ENCODE measurements around the gene ZDHHC13. TPM values are rescaled to one million over a fixed set of nuclear protein-coding genes. Genes with fewer than 3 reads are reported as not detected.

ZDHHC13 gene
- total RNA-seq, 1 experiment from 2014 or later: 23.7 TPM

DNA sequence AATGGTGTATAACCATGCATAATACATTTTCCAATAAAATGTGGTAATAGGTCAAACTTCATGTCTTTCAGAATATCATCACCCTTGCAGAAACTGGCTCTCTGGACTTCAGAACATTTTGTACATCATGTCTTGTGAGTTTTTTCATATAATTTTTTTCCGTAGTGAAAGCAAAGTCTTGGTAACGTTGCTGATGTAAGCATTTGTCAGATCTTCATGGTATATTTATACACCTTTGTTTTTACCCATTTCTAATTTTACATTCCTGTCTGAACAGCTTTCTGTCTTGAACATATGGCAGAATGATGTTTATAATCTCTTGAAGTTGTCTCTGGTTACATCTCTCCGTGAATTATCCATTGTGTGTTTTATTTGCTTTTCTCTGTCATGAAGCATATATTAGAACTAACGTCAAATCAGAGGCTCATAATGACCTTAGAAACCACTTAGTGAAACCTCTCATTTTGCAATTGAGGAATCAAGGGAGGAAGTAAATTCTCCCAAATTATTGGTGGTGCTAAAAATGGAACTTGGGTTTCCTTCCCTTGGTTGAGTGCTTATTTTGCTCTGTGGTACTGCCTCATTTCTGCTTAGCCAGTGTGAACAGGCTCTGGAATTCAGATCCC lies 47.4 kb downstream of the ZDHHC13 start:
- no peak for DNase-seq (ENCODE audit: low read depth)

DNA sequence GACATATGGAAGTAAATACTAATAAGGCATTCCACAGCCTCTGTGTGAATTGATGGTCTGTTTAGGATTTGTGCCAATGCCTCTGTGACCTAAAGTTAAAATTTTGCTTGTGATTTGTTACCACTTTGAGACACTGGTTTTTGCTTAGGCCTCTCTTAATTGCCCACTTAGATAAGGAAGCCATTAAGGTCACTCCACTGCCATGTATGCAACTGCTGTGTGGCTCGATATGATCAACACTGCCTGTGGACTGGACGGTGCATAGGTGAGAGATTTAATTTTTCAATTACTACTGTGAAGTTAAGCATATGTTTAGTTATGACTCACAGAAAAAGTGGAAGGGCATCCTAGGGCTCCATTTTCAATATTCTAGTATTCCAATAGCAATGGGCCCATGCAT lies 47.9 kb downstream of the ZDHHC13 start:
- no peak for DNase-seq (ENCODE audit: low read depth)

DNA sequence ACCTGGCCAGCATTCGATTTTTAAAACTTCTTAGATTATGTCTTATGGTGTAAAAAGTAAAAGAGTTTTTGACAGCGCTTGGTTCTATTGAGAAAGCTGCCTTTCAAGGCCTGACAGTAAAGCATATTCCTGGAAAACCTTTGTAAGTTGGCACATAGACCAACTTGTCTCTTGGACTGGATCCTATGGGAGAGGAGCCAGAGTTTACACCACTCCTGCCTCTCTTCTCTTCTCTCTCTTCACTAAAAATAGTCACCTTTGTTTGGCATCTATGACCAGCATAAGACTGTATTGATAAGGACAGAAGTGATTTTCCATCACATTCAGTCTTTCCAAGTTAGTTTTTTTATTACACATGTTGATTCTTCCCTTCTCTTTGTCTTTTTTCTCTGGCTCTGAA lies 51.1 kb downstream of the ZDHHC13 start:
- no peak for DNase-seq (ENCODE audit: low read depth)

DNA sequence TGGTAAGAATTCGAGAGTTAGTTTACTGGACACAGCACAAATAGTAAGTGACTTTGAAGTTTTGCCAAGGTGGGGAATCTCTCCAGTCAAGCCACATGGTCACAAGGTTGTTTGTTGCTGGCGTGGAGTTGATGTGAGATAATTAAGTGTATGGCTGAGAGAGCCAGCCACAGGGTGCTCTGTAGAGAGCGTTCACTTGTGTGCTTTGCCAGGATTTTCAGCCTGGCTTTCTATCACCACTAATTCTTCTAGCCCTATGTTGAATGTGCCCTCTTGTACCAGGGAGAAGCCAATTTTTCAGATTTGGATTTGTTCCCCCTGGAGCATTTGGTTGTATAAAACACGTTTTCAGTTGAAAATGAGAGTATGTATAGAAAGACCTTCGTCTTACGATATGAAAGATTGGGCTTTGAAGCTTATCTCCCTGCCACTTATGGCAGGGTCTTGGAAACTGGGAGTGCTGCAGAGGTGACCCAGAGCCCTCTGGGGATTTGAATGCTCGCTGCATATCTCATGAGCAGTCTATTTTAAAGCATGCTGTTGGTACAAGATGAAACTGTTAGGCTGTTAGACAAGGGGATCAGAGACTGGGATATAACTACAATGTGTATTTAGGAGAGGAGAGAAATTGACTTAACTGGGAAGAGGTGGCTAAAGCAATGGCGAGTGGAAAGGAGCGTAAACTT lies 56.2 kb downstream of the ZDHHC13 start:
- no peak for DNase-seq (ENCODE audit: low read depth)

DNA sequence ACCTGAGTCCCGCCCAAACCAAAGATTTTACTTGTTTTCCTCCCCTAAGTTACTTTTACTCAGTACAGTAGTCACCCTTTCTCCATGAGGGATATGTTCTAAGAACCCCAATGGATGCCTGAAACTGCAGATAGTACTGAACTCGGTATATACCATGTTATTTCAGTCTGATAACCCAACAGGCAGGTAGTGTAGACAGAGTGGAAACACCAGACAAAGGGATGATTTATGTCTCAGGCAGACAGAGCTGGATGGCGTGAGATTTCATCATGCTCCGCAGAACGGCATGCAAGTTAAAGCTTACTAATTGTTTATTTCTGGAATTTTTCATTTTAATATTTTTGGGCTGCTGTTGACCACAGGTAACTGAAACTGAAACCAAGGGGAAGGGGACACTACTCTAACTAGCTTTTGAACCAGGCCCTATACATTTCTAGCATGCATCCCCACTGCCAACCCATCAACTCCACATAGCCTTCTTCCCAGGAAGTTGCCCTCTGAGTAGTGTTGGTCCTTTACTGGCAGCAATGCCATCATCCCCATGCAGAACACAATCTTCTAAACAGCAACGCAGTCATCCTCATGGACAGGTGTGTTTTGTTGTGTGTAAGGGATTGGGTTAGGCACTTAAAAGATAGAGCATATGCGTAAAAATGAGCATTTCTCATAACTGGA lies 57.1 kb downstream of the ZDHHC13 start:
- no peak for DNase-seq (ENCODE audit: low read depth)

DNA sequence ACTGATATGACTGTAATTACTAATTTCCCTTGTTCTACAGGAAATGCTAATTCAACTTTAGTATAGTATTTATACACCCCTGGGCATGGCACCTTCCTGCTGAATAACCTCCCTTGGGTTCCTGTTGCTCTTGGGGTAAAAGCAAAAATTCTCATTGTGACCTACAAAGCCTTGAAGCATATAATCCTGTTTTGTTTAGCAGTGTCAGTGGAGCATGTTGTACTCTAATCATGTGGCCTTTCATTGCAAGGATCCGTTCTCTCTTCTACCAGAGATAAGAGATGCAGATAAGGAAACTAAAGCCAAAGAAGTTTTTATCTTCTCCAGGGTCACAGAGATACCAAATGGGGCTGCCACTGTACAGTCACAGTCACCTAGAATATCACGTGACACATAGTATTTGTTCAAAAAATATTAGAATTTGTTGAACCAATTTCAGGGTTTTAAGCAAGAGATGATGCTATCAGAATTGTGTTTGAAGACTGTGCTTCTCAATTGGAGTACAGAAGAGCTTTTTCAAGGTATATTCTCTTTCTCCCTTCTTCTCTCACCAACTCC lies 59.7 kb downstream of the ZDHHC13 start:
- DNase-seq (ENCODE audit: low read depth): no peak

DNA sequence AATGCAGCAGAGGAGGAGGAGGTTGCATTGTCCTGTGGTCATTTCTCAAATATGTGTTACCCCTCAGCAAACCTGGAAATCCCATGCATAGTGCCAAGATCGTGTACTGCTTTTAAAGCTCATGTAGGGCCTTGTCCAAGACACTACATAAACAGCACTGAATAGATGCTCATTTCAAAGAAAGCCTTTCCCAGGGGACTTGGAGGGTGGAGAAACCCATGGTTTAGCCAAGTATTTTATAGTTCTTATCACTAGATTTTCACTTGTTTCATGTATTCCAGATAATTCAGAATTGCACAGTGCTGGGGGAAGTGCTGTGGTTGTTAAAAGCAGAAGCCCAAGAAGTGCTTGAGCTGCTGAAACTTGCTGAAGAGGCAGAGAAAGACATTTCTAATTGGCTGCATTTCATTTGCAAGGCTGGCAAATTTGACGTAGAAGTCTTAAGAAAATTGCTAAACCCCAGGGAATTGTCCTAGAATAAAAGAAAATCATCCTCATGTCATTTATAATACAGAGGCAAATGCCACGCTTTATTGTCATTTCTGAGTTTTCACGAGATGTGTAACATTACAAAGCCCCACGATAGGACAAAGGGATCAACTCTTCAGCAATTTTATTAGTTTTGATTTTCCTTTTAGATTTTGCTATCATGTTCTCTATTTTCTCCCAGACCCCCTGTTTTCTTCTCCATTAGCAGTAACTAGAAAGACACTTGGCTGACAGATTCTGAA lies 64.7 kb downstream of the ZDHHC13 start:
- DNase-seq (ENCODE audit: low read depth): no peak

DNA sequence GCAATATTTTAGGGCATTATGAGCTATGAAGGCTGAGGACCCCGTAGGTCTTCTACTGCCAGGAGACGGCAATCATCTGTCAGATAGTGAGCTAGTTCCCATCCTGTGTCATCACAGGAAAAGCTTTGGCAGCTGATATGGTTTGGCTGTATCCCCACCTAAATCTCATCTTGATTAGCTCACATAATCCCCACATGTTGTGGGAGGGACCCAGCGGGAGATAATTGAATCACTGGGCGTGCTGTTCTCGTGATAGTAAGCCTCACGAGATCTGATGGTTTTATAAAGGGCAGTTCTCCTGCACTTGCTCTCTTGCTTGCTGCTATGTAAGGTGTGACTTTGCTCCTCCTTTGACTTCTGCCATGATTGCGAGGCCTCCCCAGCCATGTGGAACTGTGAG lies 66.7 kb downstream of the ZDHHC13 start:
- DNase-seq (ENCODE audit: low read depth): no peak

DNA sequence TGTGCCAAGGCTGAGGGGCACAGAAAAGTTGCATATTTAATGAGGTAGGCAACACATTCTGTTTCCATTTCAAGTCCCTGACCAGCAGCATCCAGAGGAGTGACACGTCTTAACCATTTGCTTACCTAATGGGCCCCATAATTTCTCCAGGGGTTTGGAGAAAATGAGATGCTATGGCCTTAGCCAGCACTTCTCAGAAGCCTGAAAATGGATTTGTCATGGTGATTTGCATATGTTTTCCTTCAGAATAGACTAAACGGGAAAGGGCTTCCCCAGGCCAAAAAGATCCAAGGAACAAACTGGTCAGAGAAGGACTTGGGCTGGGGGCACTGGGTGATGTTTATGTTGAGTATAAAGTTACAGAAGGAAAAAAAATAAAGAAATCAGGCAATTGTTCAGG lies 68.1 kb downstream of the ZDHHC13 start:
- DNase-seq (ENCODE audit: low read depth): no peak

DNA sequence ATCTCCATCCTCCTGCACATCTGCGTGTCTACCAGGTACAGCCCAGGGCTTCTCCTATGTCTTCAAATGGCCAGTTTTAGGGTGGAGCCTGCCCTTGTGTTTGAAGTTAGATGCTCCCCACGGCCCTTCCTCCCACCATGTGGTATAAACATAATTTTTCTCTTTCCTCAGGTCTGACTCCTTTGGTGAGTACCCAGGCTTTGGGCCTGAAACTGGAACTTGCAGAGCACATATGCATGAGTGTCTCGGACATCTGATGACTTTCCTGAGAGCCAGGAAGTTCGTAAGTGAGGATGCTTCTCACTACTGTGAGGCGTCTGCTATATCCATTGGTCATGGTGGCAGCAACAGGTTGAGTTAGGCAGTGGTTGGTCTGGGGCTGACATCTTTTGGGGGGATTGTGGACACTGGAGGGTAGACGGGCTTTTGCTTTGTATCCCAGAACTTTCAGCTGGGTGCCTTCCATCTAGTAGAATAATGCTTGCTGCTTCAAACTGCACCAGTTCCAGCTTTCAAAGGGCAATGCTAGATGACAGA lies 68.6 kb downstream of the ZDHHC13 start:
- no peak for DNase-seq (ENCODE audit: low read depth)

DNA sequence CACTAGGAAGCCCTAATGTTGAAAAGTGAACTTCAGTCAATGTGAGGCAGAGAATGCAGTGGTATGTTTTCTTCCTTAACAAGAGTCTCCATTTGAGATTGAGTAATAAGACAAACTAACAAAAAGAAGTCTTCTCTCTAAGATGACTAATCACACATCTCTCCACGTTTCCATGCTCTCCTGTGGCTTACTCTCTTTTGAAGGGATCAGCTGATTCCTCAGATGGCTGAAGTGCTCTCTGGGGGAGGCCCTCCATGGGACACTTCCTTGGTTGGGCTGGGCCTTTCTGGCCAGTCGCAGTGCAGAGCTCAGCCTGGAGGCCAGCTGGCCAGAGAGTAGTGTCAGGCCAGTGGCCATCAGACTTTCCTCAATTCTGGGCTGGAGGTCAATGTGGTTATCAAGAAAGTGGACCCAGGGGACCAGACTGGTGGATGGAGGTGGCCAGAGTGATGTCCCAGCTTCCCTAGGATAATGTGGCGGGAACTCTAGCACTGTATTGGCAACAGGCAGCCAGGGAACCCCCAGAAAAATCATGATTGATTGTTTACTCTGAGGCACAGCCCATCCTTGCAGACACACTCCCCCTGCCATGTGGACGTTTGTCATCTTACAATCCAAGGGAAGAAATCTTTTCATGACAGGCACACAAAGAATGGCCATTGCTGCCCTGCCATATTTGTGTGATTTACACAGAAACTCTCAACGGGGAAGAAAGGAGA lies 70.3 kb downstream of the ZDHHC13 start:
- DNase-seq (ENCODE audit: low read depth): no peak

DNA sequence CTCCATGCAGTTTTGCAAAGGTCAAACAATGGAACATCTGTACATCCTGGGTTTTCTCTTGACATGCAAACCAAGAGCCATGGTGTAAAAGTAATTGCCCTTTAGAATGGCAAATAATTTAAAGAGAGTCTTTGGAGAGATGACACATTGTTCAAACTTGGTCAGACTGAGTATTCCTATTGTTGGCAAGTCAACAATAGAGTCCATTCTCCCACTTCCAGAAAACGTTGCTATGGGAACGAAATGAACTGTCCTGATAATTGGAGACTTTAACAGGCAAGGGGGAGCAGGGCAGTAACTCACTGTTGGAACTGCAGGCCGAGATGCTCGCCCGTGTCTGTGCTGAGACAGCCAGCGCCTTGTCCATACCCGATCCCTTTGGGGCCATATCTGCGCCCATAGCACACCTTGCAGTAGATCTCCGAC lies 70.9 kb downstream of the ZDHHC13 start:
- no peak for DNase-seq (ENCODE audit: low read depth)

DNA sequence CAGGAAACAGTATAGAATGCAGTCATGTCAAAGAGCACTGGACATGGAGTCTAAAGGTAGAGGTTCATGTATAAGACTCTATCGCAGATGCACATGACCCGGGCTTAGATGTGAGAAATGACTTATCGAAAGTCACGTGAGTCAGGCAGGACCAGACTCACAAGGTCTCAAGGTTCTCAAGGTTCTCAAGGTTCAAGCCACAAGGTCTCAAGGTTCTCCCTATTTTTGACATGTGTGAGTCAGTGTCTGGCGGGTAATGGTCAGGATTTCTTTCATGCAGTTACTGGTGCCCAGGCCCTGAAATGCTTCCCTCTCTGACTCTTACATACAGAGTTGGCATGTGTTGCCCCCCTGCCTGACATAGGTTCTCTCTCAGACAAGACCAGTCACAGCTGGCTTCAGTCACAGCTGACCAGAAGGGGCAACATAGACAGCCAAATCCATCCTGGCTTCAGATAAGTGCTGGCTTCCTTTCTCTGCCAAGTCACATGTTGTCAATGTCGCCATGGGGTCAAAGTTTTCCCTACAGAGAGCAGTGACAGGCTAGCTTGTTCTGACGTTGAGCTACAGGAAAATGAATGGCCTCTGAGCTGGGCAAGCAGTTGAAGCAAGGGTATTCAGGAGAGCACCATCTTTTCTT lies 74.7 kb downstream of the ZDHHC13 start:
- DNase-seq (ENCODE audit: low read depth): no peak

DNA sequence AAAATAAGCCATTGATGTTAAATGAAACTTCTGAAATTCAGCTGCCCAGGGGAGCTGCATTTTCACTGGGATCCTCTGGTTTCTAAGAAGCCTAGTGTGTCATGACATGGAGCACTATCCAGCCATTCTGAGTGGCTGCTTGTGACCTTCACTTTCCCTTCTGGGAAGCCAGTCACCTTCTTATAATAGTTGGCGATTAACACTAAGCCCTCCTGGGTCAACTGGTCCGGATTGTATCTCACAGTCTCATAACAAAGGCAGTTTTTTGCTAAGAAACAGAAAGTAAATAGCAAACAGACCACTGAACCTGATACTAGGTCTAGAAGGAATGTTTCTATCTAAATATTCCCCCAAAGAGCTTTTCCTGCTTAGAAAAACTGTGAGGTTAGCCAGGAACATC lies 76.9 kb downstream of the ZDHHC13 start:
- DNase-seq (ENCODE audit: low read depth): no peak

DNA sequence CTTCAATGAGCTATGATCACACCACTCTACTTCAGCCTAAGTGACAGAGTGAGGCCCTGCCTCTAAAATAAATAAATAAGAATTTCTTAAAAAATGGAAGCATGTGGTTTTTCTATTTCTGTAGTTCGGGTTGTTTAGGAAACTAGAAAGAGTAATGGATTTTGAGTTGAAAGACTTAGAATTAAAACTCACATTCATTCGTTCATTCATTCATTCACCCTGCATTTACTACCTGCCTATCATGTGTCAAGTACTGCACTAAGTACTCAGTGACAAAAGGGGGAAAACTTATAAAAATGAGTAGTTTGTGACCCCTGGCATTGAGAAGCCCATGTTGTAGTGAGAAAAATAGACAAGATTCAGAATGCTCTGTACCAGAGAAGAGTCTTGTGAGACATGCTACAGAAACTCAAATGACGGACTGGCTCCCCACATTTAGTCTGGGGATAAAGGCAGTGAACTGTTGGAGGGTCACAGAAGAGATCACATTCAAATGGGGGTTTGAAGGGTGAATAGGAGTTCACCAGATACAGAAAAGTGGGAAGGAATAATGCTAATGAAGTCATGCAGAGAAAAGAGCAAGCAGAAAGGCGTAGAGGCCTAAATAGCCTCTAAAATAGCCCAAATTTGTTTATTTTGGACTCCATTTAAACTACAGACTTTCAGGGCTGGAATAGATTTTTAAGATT lies 77.8 kb downstream of the ZDHHC13 start:
- no peak for DNase-seq (ENCODE audit: low read depth)

DNA sequence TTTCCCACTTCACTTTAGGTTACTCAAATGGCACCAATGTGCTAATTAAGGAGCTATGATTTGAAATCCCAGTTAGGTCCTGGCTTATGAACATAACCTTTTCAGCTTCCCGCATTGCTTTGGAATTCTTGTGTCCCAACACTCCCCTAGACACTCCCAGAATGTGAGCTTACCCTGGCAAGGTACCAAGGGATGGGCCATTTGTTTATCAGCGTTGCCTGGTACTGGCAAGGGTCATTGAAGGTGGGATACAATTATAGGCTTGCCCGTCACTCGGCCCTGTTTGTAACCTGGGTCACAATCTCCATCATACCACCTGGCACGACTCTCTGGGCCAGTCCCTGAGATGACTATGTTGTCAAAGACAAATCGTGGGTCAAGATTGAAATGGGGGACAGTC lies 79.5 kb downstream of the ZDHHC13 start:
- no peak for DNase-seq (ENCODE audit: low read depth)

DNA sequence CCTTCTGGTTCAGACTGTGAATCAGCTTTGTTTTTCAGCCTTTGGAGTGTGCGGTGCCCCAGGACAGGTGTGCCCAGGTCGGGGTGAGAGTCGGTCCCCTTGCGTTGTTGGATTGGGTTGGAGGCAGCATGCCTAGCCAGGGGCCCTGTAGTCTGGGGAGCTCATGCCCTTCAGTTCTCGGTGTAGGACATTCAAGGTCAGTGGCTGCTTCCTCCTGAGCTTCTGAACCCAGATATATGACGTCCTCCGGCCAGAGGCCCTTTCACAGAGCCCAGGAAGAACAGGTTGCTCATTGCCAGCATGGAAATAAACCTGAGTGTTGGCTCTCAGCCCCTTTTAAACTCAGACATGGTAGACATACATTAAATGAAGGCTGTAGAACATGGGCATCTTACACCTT lies 82.1 kb downstream of the ZDHHC13 start:
- no peak for DNase-seq (ENCODE audit: low read depth)

DNA sequence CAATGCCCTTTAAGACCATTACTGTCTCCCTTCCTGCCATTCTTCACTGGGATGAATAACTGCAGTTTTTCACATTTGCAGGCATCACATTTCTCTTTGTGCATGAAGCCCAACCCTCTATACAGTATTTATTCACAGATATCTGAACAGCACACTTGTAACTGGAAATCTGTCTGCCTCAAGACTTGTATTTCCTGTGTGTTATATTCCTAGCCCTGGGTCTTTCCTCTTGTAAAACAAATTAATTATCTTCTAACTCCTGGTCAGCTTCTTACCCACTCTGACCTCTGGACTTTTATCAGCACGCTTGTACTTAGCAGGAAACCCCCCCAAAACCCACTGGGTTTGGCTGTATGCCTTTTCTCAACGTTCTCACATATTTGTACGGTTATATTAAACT lies 82.8 kb downstream of the ZDHHC13 start:
- DNase-seq (ENCODE audit: low read depth): no peak

DNA sequence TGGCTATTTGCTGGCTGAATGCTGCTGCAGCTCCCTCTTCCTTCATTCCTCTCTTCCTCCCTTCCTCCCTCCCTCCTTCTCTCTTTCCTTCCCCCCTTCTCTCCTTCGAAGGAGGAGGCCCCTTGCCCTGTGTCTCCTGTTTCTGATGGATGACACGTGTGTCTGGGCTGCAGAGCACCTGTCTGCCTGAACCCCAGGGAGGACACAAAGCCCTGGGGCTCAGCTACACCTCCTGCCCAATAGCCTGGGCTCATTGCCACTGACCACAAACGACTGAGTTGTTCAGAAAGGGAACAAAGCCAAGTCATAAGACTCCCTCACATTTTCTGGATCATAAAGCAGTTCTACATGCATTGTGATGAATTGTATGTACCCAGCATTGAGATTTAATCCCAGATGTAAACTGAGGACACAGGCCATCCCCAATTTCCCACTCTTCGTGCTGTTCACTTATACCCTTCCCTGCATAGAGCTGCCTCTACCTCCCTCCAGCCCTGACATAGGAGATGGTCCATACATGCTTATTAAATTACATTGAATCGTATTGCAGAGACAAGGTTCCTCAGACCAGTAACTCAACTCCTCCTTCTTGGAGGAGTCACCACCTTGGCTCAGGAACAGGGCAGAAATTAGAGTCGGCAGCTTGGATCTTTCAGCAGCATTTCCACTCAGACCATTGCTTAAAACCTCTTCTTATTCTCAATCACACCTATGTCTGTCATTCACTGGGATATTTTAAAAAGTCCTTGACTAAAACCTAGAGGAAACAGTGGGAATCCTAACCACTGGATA lies 83.6 kb downstream of the ZDHHC13 start:
- DNase-seq (ENCODE audit: low read depth): peak; percentile 74

Data from Daoy (cell line).